ENCODE measurements around the gene FEZ2.

DNA sequence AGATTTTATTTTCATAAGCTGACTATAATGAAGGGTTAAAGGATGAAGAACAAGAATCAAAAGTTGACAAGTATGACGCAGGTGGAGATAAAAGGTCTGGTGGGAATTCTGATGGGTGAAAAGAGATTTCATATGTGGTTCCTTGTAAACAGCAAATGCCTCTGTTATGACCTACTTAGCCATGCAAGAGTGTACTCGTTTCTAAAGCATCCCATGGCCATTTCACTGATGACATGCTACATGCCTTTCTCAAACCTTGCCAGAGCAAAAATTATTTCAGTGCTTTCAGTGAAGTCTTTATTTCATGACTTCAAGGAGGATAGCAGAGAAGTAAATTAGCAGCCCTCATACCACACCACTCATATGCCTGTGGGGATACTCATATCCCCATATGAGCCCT is 71.7 kb downstream of the FEZ2 start:
- TF ChIP-seq, protein P1, sequence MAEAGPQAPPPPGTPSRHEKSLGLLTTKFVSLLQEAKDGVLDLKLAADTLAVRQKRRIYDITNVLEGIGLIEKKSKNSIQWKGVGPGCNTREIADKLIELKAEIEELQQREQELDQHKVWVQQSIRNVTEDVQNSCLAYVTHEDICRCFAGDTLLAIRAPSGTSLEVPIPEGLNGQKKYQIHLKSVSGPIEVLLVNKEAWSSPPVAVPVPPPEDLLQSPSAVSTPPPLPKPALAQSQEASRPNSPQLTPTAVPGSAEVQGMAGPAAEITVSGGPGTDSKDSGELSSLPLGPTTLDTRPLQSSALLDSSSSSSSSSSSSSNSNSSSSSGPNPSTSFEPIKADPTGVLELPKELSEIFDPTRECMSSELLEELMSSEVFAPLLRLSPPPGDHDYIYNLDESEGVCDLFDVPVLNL (CRISPR knock-in tag; IDR thresholded peaks at IDR 0.05; ENCODE audit: low read depth) = no peak
- TF ChIP-seq, protein P2, sequence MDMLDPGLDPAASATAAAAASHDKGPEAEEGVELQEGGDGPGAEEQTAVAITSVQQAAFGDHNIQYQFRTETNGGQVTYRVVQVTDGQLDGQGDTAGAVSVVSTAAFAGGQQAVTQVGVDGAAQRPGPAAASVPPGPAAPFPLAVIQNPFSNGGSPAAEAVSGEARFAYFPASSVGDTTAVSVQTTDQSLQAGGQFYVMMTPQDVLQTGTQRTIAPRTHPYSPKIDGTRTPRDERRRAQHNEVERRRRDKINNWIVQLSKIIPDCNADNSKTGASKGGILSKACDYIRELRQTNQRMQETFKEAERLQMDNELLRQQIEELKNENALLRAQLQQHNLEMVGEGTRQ (CRISPR knock-in tag; IDR thresholded peaks at IDR 0.05) = no peak
- TF ChIP-seq ZC3H11A (IDR thresholded peaks at IDR 0.05; ENCODE audit: low read depth, low read length) = no peak
- TF ChIP-seq KLF1 (tag; IDR thresholded peaks at IDR 0.05) = no peak

All from K562 (cell line).